ENCODE measurements around the gene NEURL3. TPM values are rescaled to one million over a fixed set of nuclear protein-coding genes. Genes with fewer than 3 reads are reported as not detected.

Gene NEURL3
- total RNA-seq, 2 donors from 2014 or later: 8.9 to 28.9 TPM

DNA sequence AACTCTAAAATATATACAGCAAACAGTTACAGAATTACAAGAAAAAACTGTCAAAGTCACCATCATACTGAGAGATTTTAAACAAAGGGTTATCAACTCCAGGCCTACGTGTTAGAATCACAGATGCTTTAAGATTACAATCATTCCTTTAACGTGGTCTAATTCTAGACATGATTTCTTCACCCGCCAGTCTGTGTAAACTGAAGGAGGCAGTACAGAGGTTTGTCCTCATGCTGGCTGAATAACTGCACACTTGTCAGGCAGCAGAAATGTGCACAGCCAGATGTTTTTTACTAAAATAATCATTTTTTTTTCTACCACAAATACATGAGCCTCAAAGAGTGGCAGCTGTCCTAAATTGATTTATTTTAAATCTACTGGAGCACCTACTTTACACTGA is 15.5 kb upstream of the NEURL3 start:
- TF ChIP-seq, protein P1, sequence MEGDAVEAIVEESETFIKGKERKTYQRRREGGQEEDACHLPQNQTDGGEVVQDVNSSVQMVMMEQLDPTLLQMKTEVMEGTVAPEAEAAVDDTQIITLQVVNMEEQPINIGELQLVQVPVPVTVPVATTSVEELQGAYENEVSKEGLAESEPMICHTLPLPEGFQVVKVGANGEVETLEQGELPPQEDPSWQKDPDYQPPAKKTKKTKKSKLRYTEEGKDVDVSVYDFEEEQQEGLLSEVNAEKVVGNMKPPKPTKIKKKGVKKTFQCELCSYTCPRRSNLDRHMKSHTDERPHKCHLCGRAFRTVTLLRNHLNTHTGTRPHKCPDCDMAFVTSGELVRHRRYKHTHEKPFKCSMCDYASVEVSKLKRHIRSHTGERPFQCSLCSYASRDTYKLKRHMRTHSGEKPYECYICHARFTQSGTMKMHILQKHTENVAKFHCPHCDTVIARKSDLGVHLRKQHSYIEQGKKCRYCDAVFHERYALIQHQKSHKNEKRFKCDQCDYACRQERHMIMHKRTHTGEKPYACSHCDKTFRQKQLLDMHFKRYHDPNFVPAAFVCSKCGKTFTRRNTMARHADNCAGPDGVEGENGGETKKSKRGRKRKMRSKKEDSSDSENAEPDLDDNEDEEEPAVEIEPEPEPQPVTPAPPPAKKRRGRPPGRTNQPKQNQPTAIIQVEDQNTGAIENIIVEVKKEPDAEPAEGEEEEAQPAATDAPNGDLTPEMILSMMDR (IDR thresholded peaks at IDR 0.05): no peak
- TF ChIP-seq POLR2A (IDR thresholded peaks at IDR 0.05) (no peak), POLR2AphosphoS5 (IDR thresholded peaks at IDR 0.05) (no peak)
- H3K27ac ChIP-seq: no peak overlapping the region
- no peaks in the 10 kb centered on the region for H3K9me3 ChIP-seq
- no peaks in the 10 kb centered on the region for H3K27me3 ChIP-seq (replicated peaks; ENCODE audit: insufficient read depth)
- intact Hi-C loops (cut with DNase I): no loop called here
- no peaks in the 10 kb centered on the region for H3K36me3 ChIP-seq
- H3K4me3 ChIP-seq: no peak overlapping the region
- no peaks in the 10 kb centered on the region for H3K4me1 ChIP-seq (replicated peaks)
- 58% methylated on average over 3 of the region's 3 CpGs for WGBS
- DNase-seq (ENCODE audit: low spot score): no peak

DNA sequence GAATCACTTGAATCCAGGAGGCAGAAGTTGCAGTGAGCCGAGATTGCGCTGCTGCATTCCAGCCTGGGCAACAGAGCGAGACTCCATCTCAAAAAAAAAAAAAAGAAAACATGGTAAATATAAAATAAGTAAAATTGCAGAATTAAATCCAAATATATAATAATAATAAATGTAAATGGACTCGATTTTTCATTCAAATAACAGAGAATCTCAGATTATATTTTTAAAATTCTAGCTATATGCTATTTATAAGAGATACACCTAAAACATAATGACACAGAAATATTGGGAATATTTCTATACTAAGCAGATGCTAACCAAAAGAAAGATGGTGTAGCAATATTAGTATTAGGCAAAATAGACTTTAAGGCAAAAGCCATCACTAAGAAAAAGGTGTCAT is 15.1 kb upstream of the NEURL3 start:
- Histone ChIP-seq H3K27me3 (replicated peaks; ENCODE audit: insufficient read depth) (no peaks in the 10 kb centered on the region), H3K4me1 (replicated peaks) (no peaks in the 10 kb centered on the region), H3K27ac (no peak overlapping the region), H3K4me3 (no peak overlapping the region), H3K9me3 (no peaks in the 10 kb centered on the region), H3K36me3 (no peaks in the 10 kb centered on the region)
- 91% methylated on average over 4 of the region's 4 CpGs for WGBS
- TF ChIP-seq, protein P1 (IDR thresholded peaks at IDR 0.05): no peak
- TF ChIP-seq POLR2A (IDR thresholded peaks at IDR 0.05) (no peak), POLR2AphosphoS5 (IDR thresholded peaks at IDR 0.05) (no peak)
- DNase-seq (ENCODE audit: low spot score): no peak
- intact Hi-C loops (cut with DNase I): no loop called here

DNA sequence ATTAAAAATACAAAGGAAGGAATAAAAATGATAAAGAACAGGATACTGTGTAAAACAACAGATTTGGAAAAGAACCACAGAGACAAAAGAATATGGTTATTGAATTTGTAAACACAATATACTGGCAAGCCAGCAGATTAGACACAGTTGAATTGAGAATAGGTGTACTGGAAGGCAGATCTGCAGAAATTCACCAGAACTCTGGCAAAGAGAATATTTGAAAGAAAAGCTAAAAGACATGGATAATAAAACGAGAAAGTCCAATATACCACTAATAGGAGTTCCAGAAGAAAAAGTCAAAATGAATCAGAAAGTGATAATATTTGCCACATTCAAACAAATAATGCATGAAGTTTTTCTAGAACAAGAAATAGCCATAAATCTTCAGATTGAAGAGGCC is 11.9 kb upstream of the NEURL3 start:
- WGBS: 90% methylated on average over 1 of the region's 1 CpG
- H3K4me1 ChIP-seq (replicated peaks): no peaks in the 10 kb centered on the region

DNA sequence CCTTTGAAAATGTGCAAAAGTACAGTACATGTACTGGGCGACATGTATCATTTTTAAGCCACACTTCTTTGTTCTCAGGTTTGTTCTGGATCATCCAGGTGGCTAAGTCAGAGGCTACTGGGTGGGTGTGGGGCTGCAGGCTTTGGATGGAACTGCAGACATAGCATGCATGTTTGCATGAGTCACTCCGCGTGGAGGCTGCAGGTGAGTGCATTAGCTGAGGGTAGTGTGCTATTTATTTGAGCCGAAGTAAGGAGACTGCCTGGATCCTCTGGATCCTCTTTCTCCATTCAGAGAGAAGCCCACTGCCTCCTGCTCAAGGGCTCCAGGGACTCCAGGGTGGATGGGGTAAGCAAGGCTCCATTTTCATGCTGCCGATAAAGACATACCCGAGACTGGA is 9.4 kb upstream of the NEURL3 start:
- Histone ChIP-seq H3K27me3 (replicated peaks; ENCODE audit: insufficient read depth) (no peaks in the 10 kb centered on the region), H3K4me3 (no peak overlapping the region), H3K9me3 (no peaks in the 10 kb centered on the region), H3K36me3 (no peaks in the 10 kb centered on the region), H3K4me1 (replicated peaks) (no peaks in the 10 kb centered on the region), H3K27ac (no peak overlapping the region)
- intact Hi-C loops (cut with DNase I): no loop called here
- TF ChIP-seq POLR2A (IDR thresholded peaks at IDR 0.05) (no peak), POLR2AphosphoS5 (IDR thresholded peaks at IDR 0.05) (no peak)
- TF ChIP-seq, protein P1 (IDR thresholded peaks at IDR 0.05): no peak
- WGBS: 84% methylated on average over 6 of the region's 6 CpGs
- DNase-seq (ENCODE audit: low spot score): no peak

More for the DNA sequence above, 11.9 kb upstream of the NEURL3 start:
- DNase-seq (ENCODE audit: low spot score): no peak
- TF ChIP-seq POLR2AphosphoS5 (IDR thresholded peaks at IDR 0.05): no peak
- TF ChIP-seq, protein P1 (IDR thresholded peaks at IDR 0.05): no peak
- Histone ChIP-seq H3K27me3 (replicated peaks; ENCODE audit: insufficient read depth) (no peaks in the 10 kb centered on the region), H3K36me3 (no peaks in the 10 kb centered on the region), H3K27ac (no peak overlapping the region), H3K4me3 (no peak overlapping the region), H3K9me3 (no peaks in the 10 kb centered on the region)
- intact Hi-C loops (cut with DNase I): no loop called here

DNA sequence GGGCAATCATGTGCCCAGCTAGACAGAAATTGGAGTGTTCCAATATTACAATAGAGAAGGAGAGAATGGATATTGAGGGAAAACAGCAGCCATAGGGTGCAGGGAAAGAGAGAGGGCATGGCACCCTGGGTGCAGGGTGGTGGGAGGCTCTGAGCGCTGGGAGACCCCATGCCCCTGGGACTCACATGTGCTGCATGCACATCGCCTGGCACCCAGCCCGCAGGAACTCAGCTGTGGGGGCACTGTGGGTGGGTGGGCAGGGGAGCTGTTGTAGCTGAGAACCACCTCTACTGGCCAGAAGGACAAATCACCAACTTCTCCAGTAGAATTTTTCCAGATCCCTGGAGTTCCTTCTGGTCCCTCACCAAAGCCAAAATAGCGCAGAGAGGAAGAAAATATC is 7.2 kb upstream of the NEURL3 start:
- WGBS: 84% methylated on average over 4 of the region's 4 CpGs
- no peak for DNase-seq (ENCODE audit: low spot score)
- H3K27ac ChIP-seq: no peak overlapping the region
- H3K4me3 ChIP-seq: no peak overlapping the region
- TF ChIP-seq, protein P1 (IDR thresholded peaks at IDR 0.05): no peak
- no peak for TF ChIP-seq POLR2AphosphoS5 (IDR thresholded peaks at IDR 0.05)
- TF ChIP-seq POLR2A (IDR thresholded peaks at IDR 0.05): no peak
- no peaks in the 10 kb centered on the region for H3K4me1 ChIP-seq (replicated peaks)
- H3K27me3 ChIP-seq (replicated peaks; ENCODE audit: insufficient read depth): no peaks in the 10 kb centered on the region
- intact Hi-C loops (cut with DNase I): no loop called here
- H3K9me3 ChIP-seq: no peaks in the 10 kb centered on the region
- no peaks in the 10 kb centered on the region for H3K36me3 ChIP-seq

All from prostate gland (tissue), 2 donors.